Limb (tissue), 2 donors: ENCODE data around the gene KMT2D.

Experiments used
- DNase-seq, 2 donors: peaks; one replicate each; pipeline ENCODE4 v3.0.0-alpha.2; 2016; ENCODE audit errors: extremely low spot score in 2 of 2

Gene KMT2D

DNA sequence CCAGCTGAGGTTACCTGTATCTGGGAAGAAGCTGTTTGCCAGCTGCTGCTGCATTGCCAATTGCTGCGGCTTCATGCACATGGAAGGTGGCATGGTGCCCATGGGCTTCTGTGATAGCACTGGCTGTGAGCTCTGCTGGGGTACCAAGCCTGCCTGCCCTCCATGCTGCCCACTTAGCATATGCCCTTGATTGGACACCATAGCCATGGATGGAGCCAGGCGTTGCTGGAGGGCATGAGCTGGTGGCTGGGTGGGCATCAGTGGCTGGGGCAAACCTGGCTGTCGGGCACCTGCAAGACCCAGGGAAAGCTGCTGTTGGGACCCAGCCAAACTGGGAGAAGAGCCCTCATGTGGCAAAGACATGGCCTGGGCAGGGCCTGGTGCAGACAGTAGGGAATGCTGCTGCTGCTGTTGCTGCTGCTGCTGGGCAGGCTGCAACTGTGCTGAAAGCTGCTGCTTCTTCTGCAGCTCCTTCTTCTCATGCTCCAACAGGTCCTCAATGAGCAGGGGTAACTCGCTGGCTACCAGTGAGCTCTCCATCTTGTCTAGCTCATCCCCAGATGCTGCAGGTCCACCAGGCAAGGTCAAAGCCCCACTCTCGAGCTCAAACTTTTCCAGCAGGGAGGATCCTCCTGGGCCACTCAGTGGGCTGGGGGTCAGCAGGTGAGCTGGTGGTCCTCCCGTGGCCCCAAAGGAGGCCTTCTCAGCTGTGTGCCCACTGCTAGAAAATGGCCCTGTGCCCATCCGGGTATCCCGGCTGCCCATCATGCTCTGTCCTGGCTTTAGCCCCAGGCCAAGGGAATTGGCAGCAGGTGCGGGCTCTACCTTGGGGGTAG is 23.3 kb downstream of the KMT2D start:
- DNase-seq: no peak

DNA sequence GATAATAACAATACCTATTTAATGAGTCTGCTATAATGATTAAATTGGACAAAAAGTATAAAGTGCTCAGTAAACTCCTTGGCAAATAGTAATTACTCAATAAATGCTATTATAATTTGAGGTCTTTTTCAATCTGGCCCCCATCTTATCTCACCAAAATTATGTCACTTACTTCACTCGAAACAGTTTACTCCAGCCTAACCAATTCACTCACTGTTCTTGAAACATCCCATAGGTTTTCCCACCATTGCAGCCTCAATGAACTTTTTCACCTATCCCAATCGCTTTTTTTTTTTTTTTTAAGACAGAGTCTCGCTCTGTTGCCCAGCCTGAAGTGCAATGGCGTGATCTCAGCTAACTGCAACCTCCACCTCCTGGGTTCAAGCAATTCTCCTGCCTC is 24.6 kb downstream of the KMT2D start:
- DNase-seq: no peak

DNA sequence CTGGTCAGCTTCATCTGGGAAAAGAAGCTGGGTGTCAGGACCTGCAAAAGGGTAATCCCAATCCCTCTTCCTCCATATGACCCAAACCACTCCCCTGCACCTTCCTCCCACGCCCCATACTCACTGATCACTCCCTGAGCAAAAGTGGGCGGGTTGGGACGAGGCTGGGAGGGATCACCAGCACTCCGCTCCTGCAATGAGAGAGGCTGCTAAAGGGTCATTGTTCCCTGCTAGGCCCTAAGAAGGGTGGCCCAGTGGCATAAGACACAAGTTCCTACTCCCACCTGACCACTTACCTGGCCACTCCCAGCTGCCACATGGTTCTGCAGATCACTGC is 26.3 kb downstream of the KMT2D start:
- no peak for DNase-seq

DNA sequence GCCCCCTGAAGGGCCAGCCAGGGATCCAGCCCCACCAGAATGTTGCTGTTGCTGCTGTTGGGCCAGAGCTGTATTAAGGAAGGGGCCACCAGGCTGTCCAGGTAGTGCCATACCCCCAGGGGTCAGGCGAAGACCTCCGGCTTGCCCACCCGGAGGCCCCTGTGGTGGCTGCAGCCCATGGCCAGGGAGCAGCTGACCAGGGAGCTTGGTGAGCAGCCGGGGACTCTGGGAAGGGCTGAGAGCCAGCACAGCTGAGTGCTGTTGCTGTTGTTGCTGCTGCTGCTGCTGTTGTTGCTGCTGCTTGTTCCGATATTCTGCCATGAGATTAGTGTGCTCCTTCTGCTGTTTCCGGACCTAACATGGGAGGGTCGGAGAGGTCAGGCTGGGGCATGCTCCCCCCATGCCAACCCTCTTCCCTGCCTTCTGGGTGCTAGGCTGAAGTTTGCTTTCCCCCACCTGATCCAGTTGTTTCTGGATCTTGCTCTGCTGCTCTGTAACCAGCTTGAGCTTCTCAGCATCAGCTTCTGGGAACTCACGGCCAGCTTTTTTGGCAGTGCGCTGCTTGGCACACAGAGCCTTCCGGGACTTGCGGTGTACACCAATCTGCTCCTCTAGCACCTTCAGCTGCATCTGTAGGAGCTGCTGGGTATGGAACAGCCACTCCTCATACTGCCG is 26.8 kb downstream of the KMT2D start:
- DNase-seq: no peak

DNA sequence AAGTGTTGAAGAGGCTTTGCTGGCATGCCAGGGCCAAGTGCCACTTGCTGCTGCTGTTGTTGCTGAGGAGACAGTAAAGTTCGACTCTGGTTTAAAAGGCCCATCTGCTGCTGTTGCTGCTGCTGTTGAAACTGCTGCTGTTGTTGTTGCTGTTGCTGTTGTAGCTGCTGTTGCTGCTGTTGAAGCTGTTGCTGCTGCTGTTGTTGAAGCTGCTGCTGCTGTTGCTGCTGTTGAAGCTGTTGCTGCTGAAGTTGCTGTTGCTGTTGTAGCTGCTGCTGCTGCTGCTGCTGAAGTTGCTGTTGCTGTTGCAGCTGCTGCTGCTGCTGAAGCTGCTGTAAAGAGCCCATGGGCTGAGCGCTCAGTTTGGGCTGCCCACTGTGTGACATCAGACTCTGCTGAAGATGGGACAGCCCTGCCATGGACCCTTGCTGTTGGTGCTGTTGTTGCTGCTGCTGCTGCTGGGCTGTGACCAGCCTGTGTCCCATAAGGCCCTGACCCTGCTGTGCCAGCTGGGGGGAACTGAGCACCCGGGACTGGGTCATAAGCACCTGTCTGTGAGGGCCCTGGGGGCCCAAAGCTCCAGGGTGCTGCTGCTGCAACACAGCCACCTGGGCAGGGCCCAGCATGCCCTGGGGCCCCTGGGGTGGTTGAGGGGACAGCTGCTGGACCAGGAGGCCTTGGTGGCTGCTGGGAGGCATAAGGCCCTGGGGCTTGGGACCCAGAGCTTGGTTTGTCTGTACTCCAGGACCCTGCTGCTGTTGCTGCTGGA is 27.7 kb downstream of the KMT2D start:
- no peak for DNase-seq

DNA sequence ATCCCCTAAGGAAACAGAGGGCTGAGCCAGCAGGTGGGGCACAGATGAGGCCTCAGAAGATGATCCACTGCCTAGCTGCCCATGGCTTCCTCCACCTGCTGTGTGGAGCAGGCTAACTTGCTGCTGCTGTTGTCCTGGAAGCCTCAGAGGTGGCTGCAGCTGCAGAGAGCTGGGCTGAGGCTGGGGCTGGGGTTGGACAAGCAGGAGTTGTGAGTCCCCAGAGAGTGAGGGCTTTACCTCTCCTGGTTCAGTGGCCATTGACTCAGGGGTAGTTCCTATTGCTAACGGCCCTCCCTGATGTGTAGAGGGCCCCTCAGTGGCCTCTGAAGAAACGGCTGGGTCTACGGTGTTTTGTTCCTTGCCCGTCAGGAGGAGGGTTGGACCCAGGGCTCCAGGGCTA is 28.3 kb downstream of the KMT2D start:
- no peak for DNase-seq

GRCh38 chr12:49031573-49032161 is 28.9 kb downstream of the KMT2D start:
- DNase-seq: peak in 1 of 2 donors; percentile 13

- DNase-seq: no peak
Measured at GRCh38 chr12:49030714-49031572, 29.7 kb downstream of the KMT2D start.

DNA sequence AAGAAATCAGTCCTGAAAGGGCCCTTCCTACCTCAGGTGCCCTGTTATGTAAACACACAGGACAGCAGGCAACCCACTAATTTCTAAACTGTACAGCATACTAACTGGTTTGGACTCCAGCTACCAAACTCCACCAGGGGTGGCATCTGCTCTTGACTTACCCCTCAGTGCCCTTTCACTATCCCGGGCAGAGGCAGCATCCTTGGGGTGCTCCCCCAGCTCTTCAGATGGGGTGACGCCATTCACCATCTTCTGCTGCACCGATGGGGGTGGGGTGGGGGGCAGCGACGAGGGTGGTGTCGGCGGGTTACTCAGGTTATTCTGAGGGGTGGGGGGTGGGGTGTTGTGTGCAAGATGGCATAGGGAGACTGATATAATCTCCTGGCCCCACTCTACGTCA is 30.5 kb downstream of the KMT2D start:
- DNase-seq: no peak

- no peak for DNase-seq
Measured at GRCh38 chr12:49028666-49029275, 31.8 kb downstream of the KMT2D start.

- DNase-seq: no peak
Measured at GRCh38 chr12:49027846-49028555, 32.6 kb downstream of the KMT2D start.

GRCh38 chr12:49026678-49027480 is 33.7 kb downstream of the KMT2D start:
- no peak for DNase-seq

DNA sequence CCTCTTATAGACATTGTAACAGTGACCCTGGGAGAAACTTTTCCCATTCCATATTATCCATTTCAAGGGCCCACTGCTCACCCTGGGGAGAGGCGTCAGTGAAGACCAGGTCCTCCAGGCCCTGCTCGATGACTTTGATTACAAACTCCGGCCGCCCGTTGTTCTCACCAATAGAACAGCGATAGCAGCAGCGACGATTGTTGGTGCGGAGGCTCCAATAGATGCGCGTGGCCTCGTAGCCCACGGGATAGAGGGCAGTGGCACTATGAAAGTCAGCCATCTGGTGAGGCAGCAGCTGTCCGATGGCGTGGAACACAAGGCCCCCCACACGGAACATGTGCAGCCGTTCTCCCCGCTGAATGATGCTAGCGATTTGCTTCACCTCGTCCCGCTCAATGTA is 34.5 kb downstream of the KMT2D start:
- no peak for DNase-seq

GRCh38 chr12:49025463-49025862 is 35.1 kb downstream of the KMT2D start:
- DNase-seq: no peak

DNA sequence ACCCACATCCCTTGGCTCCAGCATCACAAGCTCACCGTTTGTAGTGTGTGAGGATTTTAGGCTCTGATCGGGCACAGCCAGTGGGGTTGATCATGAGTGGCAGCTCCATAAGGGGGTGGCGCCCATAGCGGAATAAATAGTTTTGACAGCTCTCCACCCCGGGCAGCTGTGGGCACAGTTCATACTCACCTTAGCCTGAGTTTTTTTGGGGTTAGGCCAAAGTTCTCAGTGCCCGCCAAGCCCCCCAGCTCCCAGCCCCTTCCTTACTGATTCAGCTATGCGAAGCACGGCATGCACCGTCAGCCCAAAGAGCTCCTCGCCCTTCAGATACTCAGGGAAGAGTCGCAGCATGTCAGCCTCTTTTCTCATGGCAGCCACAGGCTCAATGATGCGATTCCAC is 36.1 kb downstream of the KMT2D start:
- no peak for DNase-seq

DNA sequence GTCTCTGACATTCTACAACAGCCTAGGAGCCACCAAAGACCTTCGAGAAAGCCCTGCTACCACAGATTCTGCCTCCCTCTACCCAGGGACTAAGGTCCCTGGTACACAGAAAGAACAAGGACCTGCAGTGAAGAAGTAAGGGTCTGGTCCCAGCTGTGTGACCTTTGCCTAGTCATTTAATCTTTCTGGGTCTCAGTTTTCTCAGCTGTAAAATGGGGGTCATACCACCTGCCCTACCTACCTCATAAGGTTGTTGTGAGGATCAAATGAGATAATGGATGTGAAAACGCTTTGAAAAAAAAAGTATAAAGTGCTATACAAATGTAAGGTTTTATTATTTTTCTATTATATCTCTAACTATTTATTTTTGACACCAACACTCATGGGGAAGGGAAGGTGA is 36.8 kb downstream of the KMT2D start:
- DNase-seq: no peak

DNA sequence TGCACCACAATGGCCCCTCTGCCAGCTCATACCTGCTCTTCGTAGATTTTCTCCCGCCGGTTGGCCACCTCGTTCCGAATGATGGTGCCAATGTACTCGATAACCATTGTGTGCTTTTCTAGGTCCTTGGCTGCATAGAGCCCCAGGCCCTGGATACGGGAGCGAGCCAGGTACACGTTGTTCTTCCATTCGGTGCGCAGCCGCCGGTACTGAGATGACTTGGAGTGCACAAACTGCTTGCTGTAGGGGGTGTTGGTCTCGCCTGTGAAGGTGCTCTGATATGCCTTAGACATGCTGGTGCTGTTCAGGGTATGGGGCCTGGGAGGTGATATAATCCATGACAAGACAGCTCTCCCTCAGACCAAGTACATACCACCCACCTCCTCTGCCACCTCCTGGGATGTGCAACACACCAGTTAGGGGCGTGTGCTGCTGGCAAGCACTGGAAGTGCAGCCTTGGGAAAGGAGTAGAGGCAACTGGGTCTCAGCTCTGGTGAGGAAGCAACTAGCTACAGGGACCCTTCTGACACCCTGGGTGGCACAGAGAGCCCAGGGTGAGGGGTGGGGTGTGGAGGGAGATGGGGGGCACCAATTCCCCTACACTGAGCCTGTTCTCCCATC is 37.9 kb downstream of the KMT2D start:
- DNase-seq: no peak

- DNase-seq: no peak
Measured at GRCh38 chr12:49021292-49021915, 39.2 kb downstream of the KMT2D start.
